Measurements from ENCODE around the gene SLC38A6.
"Not testable (repeated sequence)": the region's sequence is repeated elsewhere in the genome, so short reads cannot be mapped to it uniquely, and the experiment has no call there.

SLC38A6 gene

GRCh38 chr14:61080591-61081010 is 99.6 kb downstream of the SLC38A6 start:
- DNase-seq (ENCODE audit: low read depth): peak; percentile 40
- H3K4me3 ChIP-seq (ENCODE audit: low read depth, low read length): no peak overlapping the region
- TF ChIP-seq CTCF (conservative IDR thresholded peaks at IDR 0.05; ENCODE audit: low read depth, low read length): no peak

DNA sequence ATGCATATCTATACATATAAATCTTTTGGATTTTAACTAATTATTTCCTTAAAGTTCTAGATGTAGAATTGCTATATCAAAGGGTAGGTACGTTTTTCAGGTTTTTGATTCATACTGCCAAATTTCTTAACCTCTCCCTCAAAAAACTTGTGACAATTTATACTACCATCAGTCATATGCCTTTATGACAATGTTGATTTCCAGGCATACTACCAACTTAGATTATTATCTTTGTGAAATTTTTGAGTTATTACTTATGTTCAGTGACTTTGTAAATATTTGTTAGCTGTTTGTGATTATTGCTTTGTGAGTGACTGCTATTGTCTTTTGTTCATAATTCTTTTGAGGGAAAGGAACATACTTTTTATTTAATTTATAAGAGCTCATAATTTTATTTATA is 107.0 kb downstream of the SLC38A6 start:
- TF ChIP-seq CTCF (conservative IDR thresholded peaks at IDR 0.05; ENCODE audit: low read depth, low read length): no peak
- H3K4me3 ChIP-seq (ENCODE audit: low read depth, low read length): no peak overlapping the region
- DNase-seq (ENCODE audit: low read depth): no peak

- DNase-seq (ENCODE audit: low read depth): no peak
- no peak for TF ChIP-seq CTCF (conservative IDR thresholded peaks at IDR 0.05; ENCODE audit: low read depth, low read length)
- H3K4me3 ChIP-seq (ENCODE audit: low read depth, low read length): no peak overlapping the region
Observed at GRCh38 chr14:61089126-61089750, 108.2 kb downstream of the SLC38A6 start.

DNA sequence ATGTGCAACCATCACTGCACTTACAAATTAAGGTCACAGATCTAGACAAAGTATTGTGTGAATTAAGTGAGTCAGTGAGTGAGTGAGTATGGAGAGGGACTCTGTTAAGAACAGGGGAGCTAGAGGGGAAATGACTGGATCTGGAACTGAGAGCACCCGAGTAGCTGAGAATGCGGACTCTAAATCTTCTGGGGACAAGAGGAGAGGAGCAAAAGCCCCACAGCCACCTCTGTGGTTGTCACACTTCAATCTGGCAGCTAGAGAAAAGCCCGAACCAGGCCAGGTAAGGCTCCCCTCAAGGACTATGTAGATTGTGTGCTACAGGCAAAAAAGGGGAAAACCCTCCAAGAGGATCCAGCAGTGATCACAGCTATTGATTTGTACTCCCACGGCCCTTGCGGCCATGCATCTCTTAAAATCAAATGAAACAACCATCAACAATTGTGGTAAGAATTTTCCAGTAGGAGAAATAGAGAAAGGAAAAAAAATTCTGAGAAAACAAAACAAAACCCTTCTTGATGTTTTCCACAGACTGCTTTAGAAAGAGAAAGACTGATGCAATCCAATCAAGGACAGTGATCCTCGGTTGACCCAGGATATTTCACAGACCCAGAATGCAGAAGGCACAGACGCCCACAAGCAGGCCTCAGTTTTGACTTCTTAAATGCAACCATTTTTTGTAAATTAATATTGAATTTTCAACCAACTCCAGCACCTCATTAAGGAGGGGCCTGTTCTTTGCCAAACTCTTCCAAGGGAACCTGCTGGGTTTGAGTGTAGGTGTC is 109.6 kb downstream of the SLC38A6 start:
- H3K4me3 ChIP-seq (ENCODE audit: low read depth, low read length): no peak overlapping the region
- DNase-seq (ENCODE audit: low read depth): peak; percentile 70
- TF ChIP-seq CTCF (conservative IDR thresholded peaks at IDR 0.05; ENCODE audit: low read depth, low read length): no peak

- no peak for TF ChIP-seq CTCF (conservative IDR thresholded peaks at IDR 0.05; ENCODE audit: low read depth, low read length)
- no peak overlapping the region for H3K4me3 ChIP-seq (ENCODE audit: low read depth, low read length)
- DNase-seq (ENCODE audit: low read depth): peak; percentile 64
Observed at GRCh38 chr14:61091657-61092273, 110.7 kb downstream of the SLC38A6 start.

DNA sequence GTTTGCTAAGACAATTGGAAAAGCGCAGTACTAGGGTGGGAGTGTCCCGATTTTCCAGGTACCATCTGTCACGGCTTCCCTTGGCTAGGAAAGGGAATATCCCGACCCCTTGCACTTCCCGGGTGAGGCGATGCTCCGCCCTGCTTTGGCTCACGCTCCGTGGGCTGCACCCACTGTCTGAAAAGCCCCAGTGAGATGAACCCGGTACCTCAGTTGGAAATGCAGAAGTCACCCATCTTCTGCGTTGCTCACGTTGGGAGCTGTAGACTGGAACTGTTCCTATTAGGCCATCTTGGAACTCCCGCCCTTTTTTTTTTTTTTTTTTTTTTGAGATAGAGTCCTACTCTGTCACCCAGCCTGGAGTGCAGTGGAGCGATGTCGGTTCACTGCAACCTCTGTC is 117.1 kb downstream of the SLC38A6 start:
- not testable (repeated sequence) for DNase-seq (ENCODE audit: low read depth); H3K4me3 ChIP-seq (ENCODE audit: low read depth, low read length)

DNA sequence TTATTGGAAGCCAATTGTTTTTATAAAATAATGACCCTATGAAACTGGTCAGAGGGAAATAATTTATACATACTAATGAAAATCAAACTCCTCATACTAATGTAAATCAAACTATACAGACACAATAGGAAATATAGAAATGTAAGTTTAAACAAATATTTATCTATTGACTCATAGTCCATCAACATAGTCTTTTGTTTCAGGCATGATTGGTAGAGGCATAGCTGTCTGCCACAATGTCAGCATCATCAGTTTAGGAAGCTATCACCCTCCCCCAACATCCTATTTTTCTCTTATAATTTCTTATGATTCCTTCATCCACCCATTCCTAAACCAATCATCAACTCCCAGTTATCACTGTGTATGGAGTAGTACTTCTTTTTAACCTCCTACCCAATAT is 117.7 kb downstream of the SLC38A6 start:
- DNase-seq (ENCODE audit: low read depth): no peak
- H3K4me3 ChIP-seq (ENCODE audit: low read depth, low read length): no peak overlapping the region
- no peak for TF ChIP-seq CTCF (conservative IDR thresholded peaks at IDR 0.05; ENCODE audit: low read depth, low read length)

Measured in choroid plexus epithelial cell (primary cell).